Measurements from ENCODE around the gene COQ2.
"Not testable (repeated sequence)": the region's sequence is repeated elsewhere in the genome, so short reads cannot be mapped to it uniquely, and the experiment has no call there.

Gene COQ2

GRCh38 chr4:83276299-83277040 is 8.1 kb downstream of the COQ2 start:
- CTCF ChIA-PET = no interaction called here
- peaks cover 3 to 34% of the 10 kb centered on the region in 2 experiments; a peak in 2 of 3 replicates for H3K36me3 ChIP-seq (ENCODE audit: control insufficient read depth in 2 of 2, insufficient read depth in 1 of 2, low read length in 2 of 2)
- POLR2A ChIA-PET = no interaction called here
- no peaks in the 10 kb centered on the region for H3K4me1 ChIP-seq (ENCODE audit: control insufficient read depth, insufficient read depth, low read length)
- TF ChIP-seq ZNF2 (tag by site-specific recombination; IDR thresholded peaks at IDR 0.05) = no peak
- no peak for TF ChIP-seq ZNF239 (tag by site-specific recombination; IDR thresholded peaks at IDR 0.05)
- TF ChIP-seq KLF16 (tag by site-specific recombination; IDR thresholded peaks at IDR 0.05) = no peak
- no peak overlapping the region for H3K4me3 ChIP-seq (ENCODE audit: low read depth, low read length)
- H3K9me3 ChIP-seq (ENCODE audit: control insufficient read depth, insufficient read depth, low read depth, low read length) = no peaks in the 10 kb centered on the region
- no peak overlapping the region for H3K27ac ChIP-seq (ENCODE audit: extremely low read depth, low read depth, low read length)

DNA sequence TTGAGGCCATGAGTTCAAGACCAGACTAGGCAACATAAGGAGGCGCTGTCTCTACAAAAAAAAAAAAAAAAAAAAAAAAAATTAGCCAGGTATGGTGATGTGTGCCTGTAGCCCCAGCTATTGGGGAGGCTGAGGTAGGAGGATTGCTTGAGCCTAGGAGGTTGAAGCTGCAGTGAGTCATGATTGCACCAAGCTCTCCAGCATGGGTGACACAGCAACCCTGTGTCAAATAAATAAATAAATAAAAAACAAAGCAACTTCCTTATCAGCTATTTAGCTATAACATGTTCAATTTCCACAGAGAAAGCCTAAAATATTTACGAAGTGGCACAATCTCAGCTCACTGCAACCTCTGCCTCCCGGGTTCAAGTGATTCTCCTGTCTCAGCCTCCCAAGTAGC is 10.7 kb downstream of the COQ2 start:
- POLR2A ChIA-PET = interaction anchor here (0.8 kb wide), 1 partner anchor 10 kb away, joined by 3 read pairs; the partner anchor contains the start of gene COQ2
- peaks cover 4 to 51% of the 10 kb centered on the region in 2 experiments; a peak in 2 of 3 replicates for H3K36me3 ChIP-seq (ENCODE audit: control insufficient read depth in 2 of 2, insufficient read depth in 1 of 2, low read length in 2 of 2)
- H3K9me3 ChIP-seq (ENCODE audit: control insufficient read depth, insufficient read depth, low read depth, low read length); H3K27ac ChIP-seq (ENCODE audit: extremely low read depth, low read depth, low read length); H3K4me3 ChIP-seq (ENCODE audit: low read depth, low read length); H3K4me1 ChIP-seq (ENCODE audit: control insufficient read depth, insufficient read depth, low read length): not testable (repeated sequence)
- CTCF ChIA-PET = interaction anchor here (1.7 kb wide), 1 partner anchor 9 kb away, joined by 6 read pairs; no protein-coding TSS in a partner anchor

GRCh38 chr4:83272900-83273299 is 11.7 kb downstream of the COQ2 start:
- CTCF ChIA-PET = interaction anchor here (0.6 to 1.7 kb wide), 3 partner anchors 10 to 161 kb away, joined by 3 to 6 read pairs (median 4); no protein-coding TSS in a partner anchor
- TF ChIP-seq ZNF596 (tag by site-specific recombination; IDR thresholded peaks at IDR 0.05) (no peak), ZNF501 (tag by site-specific recombination; IDR thresholded peaks at IDR 0.05) (no peak), ZNF629 (tag by site-specific recombination; IDR thresholded peaks at IDR 0.05) (no peak), WT1 (tag by site-specific recombination; IDR thresholded peaks at IDR 0.05) (no peak)
- Histone ChIP-seq H3K36me3 (ENCODE audit: control insufficient read depth in 2 of 2, insufficient read depth in 1 of 2, low read length in 2 of 2) (peaks cover 4 to 49% of the 10 kb centered on the region in 2 experiments; a peak in 2 of 3 replicates), H3K9me3 (ENCODE audit: control insufficient read depth, insufficient read depth, low read depth, low read length) (no peaks in the 10 kb centered on the region), H3K4me3 (ENCODE audit: low read depth, low read length) (no peak overlapping the region), H3K4me1 (ENCODE audit: control insufficient read depth, insufficient read depth, low read length) (0 out of 2 replicates have a peak, but pooled peaks cover 1% of the 10 kb centered on the region), H3K27ac (ENCODE audit: extremely low read depth, low read depth, low read length) (no peak overlapping the region)
- POLR2A ChIA-PET = no interaction called here

DNA sequence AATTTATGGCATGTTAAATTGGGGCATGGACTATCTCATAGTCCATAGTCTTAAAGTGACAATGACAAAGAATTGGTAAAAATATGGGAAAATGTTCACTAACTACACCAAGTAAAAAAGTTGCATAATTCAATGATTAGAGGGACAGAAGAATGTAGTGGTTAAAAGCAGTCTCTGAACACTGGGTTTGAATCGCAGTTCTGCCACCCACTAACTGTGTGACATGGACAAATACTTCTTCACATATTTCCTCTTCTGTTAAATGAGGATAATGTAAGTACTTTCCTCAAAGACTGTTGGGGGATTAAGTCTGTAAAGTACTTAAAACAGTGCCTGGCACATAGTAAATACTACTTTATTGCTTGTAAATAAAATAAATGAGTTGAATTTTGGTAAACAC is 15.3 kb downstream of the COQ2 start:
- TF ChIP-seq PRDM6 (tag by site-specific recombination; IDR thresholded peaks at IDR 0.05) = 0 out of 2 replicates have a peak, but pooled peaks have one; percentile 10
- no peak for TF ChIP-seq HOXC10 (CRISPR knock-in tag; IDR thresholded peaks at IDR 0.05)
- H3K4me3 ChIP-seq (ENCODE audit: low read depth, low read length) = no peak overlapping the region
- CTCF ChIA-PET = no interaction called here
- H3K27ac ChIP-seq (ENCODE audit: extremely low read depth, low read depth, low read length) = no peak overlapping the region
- H3K4me1 ChIP-seq (ENCODE audit: control insufficient read depth, insufficient read depth, low read length) = 0 out of 2 replicates have a peak, but pooled peaks cover 2% of the 10 kb centered on the region
- no peaks in the 10 kb centered on the region for H3K9me3 ChIP-seq (ENCODE audit: control insufficient read depth, insufficient read depth, low read depth, low read length)
- peaks cover 7 to 59% of the 10 kb centered on the region in 2 experiments; a peak in 2 of 3 replicates for H3K36me3 ChIP-seq (ENCODE audit: control insufficient read depth in 2 of 2, insufficient read depth in 1 of 2, low read length in 2 of 2)
- POLR2A ChIA-PET = no interaction called here

DNA sequence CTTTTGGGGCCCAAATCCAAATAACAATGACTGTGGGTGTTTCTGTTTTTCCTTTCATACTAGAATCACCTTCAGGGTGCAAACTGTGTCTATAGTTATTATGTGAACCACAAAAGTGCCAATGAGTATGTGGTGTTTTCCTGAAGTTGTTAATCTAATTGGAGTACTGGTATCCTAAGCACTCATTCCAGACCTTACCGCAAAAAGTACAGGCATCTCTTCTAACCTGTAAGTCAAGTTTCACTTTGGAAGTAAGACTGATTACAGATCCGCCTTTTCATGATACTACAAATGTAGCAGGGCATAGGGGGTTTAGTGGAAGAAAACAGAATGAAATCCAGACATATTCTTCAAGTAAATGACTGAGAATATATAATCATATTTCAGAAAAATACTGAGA is 16.1 kb downstream of the COQ2 start:
- POLR2A ChIA-PET = no interaction called here
- no peak overlapping the region for H3K4me3 ChIP-seq (ENCODE audit: low read depth, low read length)
- H3K36me3 ChIP-seq (ENCODE audit: control insufficient read depth in 2 of 2, insufficient read depth in 1 of 2, low read length in 2 of 2) = peaks cover 7 to 59% of the 10 kb centered on the region in 2 experiments; a peak in 2 of 3 replicates
- no peaks in the 10 kb centered on the region for H3K9me3 ChIP-seq (ENCODE audit: control insufficient read depth, insufficient read depth, low read depth, low read length)
- no peak overlapping the region for H3K27ac ChIP-seq (ENCODE audit: extremely low read depth, low read depth, low read length)
- TF ChIP-seq ZFHX2 (tag by site-specific recombination; conservative IDR thresholded peaks at IDR 0.05) (no peak), ZNF664 (tag by site-specific recombination; IDR thresholded peaks at IDR 0.05) (peak; percentile 32; the same call in 1 of the 2 replicates)
- CTCF ChIA-PET = interaction anchor here (1.3 kb wide), 1 partner anchor 12 kb away, joined by 6 read pairs; no protein-coding TSS in a partner anchor
- H3K4me1 ChIP-seq (ENCODE audit: control insufficient read depth, insufficient read depth, low read length) = 0 out of 2 replicates have a peak, but pooled peaks cover 2% of the 10 kb centered on the region
